K562 (cell line): ENCODE measurements around the gene LAP3.

ENCODE experiments used
- ARID1B ChIP-seq: fragments of 450-650 bp; IDR thresholded peaks from 2 replicates; pipeline ENCODE4 v1.6.1; 2016; ENCODE audit warnings: antibody characterized with exemption, mild to moderate bottlenecking, inconsistent platforms
- BHLHE40 ChIP-seq: IDR thresholded peaks from 2 replicates; pipeline ENCODE4 v1.6.1; 2011; ENCODE audit warnings: low read length, improper control_type of control experiment
- BRF2 ChIP-seq: IDR thresholded peaks from 3 replicates; pipeline ENCODE4 v1.6.1; 2011; ENCODE audit warnings: borderline replicate concordance, mild to moderate bottlenecking; ENCODE audit not compliant: insufficient read length, insufficient read depth
- CEBPG ChIP-seq, 3 experiments: fragments of 200-800 bp in 1 of 3; sonication (Bioruptor generic) in 1 of 3; sonication (generic) in 1 of 3; formaldehyde crosslinking in 1 of 3; IDR thresholded peaks in 2 of 3; conservative IDR thresholded peaks in 1 of 3; 2 replicates each; pipeline versions ENCODE4 v1.6.1 to v1.8.0; 2016 to 2022; ENCODE audit warnings: missing compliant biosample characterization in 2 of 3, missing genetic modification characterization in 2 of 3, mild to moderate bottlenecking in 1 of 3, missing genetic modification reagents in 1 of 3
- CTCF ChIP-seq, 3 experiments: IDR thresholded peaks in 2 of 3; conservative IDR thresholded peaks in 1 of 3; 2 replicates each; pipeline ENCODE4 v1.5.1; 2011 to 2012; ENCODE audit warnings: low read length in 3 of 3, mild to moderate bottlenecking in 3 of 3, control low read depth in 2 of 3, improper control_type of control experiment in 1 of 3, inconsistent platforms in 1 of 3, low read depth in 1 of 3, mixed read lengths in 1 of 3, moderate library complexity in 1 of 3; ENCODE audit not compliant: insufficient read depth in 2 of 3
- POLR2A ChIP-seq: fragments of 450-650 bp; conservative IDR thresholded peaks from 2 replicates; pipeline ENCODE4 v1.6.1; 2016
- YY1 ChIP-seq, 3 experiments: IDR thresholded peaks; 2 replicates each; pipeline ENCODE4 v1.6.1; 2011; ENCODE audit warnings: low read length in 2 of 3, mild to moderate bottlenecking in 2 of 3, moderate library complexity in 2 of 3, borderline replicate concordance in 1 of 3, control low read depth in 1 of 3, low read depth in 1 of 3; ENCODE audit not compliant: insufficient read depth in 3 of 3, insufficient replicate concordance in 2 of 3, control insufficient read depth in 1 of 3, insufficient read length in 1 of 3; ENCODE audit errors: extremely low read depth in 1 of 3
- ZBTB43 ChIP-seq: sonication (generic); formaldehyde crosslinking; IDR thresholded peaks from 2 replicates; pipeline ENCODE4 v1.8.0; 2023; ENCODE audit warnings: mild to moderate bottlenecking, missing genetic modification reagents
- ZFP36 ChIP-seq: fragments of 150-350 bp; IDR thresholded peaks from 2 replicates; pipeline ENCODE4 v1.6.1; 2018; ENCODE audit warnings: low read length, low read depth; ENCODE audit not compliant: partially characterized antibody
- ZNF444 ChIP-seq: fragments of 250-450 bp; sonication (Bioruptor Pico); IDR thresholded peaks from 2 replicates; pipeline ENCODE4 v1.4.0; 2020; ENCODE audit warnings: mild to moderate bottlenecking, moderate library complexity
- ZNF707 ChIP-seq: fragments of 250-450 bp; sonication (Bioruptor Pico); conservative IDR thresholded peaks from 2 replicates; pipeline ENCODE4 v1.8.0; 2022; ENCODE audit warnings: inconsistent platforms, mild to moderate bottlenecking, moderate library complexity
- TF ChIP-seq, protein P1 (sequence below): fragments of 250-450 bp; sonication (Bioruptor Pico); IDR thresholded peaks from 2 replicates; pipeline ENCODE4 v1.8.0; 2021; ENCODE audit warnings: borderline replicate concordance, mild to moderate bottlenecking, moderate library complexity; ENCODE audit not compliant: poor library complexity, severe bottlenecking
- TF ChIP-seq, protein P2 (sequence below): fragments of 450-650 bp; IDR thresholded peaks from 2 replicates; pipeline ENCODE4 v1.6.1; 2016; ENCODE audit warnings: borderline replicate concordance

DNA sequence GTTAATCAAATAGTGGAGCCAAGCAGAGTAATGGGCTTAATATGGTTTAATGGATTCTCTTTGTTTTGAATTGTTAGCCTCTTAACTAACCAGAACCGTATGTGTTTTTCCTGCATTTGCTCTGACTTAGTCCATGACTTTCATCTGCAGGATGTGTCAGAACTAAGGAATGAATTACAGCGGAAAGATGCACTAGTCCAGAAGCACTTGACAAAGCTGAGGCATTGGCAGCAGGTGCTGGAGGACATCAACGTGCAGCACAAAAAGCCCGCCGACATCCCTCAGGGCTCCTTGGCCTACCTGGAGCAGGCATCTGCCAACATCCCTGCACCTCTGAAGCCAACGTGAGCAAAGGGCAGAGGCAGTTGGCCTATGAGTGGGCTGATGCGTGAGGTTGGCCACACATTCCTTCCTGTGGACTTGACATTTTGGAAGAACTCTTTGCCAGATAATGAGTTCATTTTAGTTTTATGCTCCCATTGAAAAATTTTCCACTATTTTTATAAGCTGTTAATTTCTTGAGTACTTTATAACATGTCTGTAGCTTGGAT is 46.5 kb downstream of the LAP3 start:
- TF ChIP-seq CEBPG (CRISPR knock-in tag; IDR thresholded peaks at IDR 0.05) (no peak), CEBPG (tag; conservative IDR thresholded peaks at IDR 0.05 in 1 of 2, IDR thresholded peaks at IDR 0.05 in 1 of 2) (no peak), POLR2A (no peak), YY1 (IDR thresholded peaks at IDR 0.05; ENCODE audit: borderline replicate concordance in 1 of 3, control insufficient read depth in 1 of 3, extremely low read depth in 1 of 3, insufficient read depth in 3 of 3, insufficient read length in 1 of 3, insufficient replicate concordance in 2 of 3, low read depth in 1 of 3, low read length in 2 of 3) (no peak), ZBTB43 (CRISPR knock-in tag) (no peak), ZNF444 (no peak), ZFP36 (no peak), BRF2 (no peak), ARID1B (no peak), BHLHE40 (no peak), ZNF707 (CRISPR knock-in tag) (no peak), CTCF (IDR thresholded peaks at IDR 0.05 in 2 of 3, conservative IDR thresholded peaks at IDR 0.05 in 1 of 3; ENCODE audit: insufficient read depth in 2 of 3, low read depth in 1 of 3, low read length in 3 of 3) (no peak)
- TF ChIP-seq, protein P1, sequence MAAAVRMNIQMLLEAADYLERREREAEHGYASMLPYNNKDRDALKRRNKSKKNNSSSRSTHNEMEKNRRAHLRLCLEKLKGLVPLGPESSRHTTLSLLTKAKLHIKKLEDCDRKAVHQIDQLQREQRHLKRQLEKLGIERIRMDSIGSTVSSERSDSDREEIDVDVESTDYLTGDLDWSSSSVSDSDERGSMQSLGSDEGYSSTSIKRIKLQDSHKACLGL (CRISPR knock-in tag): no peak
- TF ChIP-seq, protein P2, sequence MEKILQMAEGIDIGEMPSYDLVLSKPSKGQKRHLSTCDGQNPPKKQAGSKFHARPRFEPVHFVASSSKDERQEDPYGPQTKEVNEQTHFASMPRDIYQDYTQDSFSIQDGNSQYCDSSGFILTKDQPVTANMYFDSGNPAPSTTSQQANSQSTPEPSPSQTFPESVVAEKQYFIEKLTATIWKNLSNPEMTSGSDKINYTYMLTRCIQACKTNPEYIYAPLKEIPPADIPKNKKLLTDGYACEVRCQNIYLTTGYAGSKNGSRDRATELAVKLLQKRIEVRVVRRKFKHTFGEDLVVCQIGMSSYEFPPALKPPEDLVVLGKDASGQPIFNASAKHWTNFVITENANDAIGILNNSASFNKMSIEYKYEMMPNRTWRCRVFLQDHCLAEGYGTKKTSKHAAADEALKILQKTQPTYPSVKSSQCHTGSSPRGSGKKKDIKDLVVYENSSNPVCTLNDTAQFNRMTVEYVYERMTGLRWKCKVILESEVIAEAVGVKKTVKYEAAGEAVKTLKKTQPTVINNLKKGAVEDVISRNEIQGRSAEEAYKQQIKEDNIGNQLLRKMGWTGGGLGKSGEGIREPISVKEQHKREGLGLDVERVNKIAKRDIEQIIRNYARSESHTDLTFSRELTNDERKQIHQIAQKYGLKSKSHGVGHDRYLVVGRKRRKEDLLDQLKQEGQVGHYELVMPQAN: no peak
